ENCODE measurements around the gene B9D1. TPM values are rescaled to one million over a fixed set of nuclear protein-coding genes. Genes with fewer than 3 reads are reported as not detected.

B9D1 gene
- polyA plus RNA-seq, 1 donor from 2014 or later, result 5.0 TPM

- Mint-ChIP-seq H3K27me3 (no peaks in the 10 kb centered on the region), H3K27ac (peak overlapping the region in 1 of 3 donors; percentile 72), H3K9me3 (no peaks in the 10 kb centered on the region), H3K36me3 (no peaks in the 10 kb centered on the region), H3K4me1 (peaks cover 33 to 47% (median 40%) of the 10 kb centered on the region in 3 donors), H3K4me3 (peak overlapping the region in 2 of 4 donors; percentile 17 to 30)
Observed at GRCh38 chr17:19372866-19373504, 10.5 kb upstream of the B9D1 start.

GRCh38 chr17:19372439-19372838 is 9.9 kb upstream of the B9D1 start:
- no peaks in the 10 kb centered on the region for H3K36me3 Mint-ChIP-seq
- H3K4me1 Mint-ChIP-seq, result peaks cover 31 to 47% (median 39%) of the 10 kb centered on the region in 3 donors
- H3K27me3 Mint-ChIP-seq, result no peaks in the 10 kb centered on the region
- peak overlapping the region in 2 of 4 donors; percentile 25 to 77 for H3K4me3 Mint-ChIP-seq
- no peaks in the 10 kb centered on the region for H3K9me3 Mint-ChIP-seq
- H3K27ac Mint-ChIP-seq, result no peak overlapping the region

GRCh38 chr17:19372011-19372370 is 9.5 kb upstream of the B9D1 start:
- no peaks in the 10 kb centered on the region for H3K27me3 Mint-ChIP-seq
- no peaks in the 10 kb centered on the region for H3K36me3 Mint-ChIP-seq
- H3K4me3 Mint-ChIP-seq, result peak overlapping the region in 3 of 4 donors; percentile 25 to 77 (median 71)
- H3K4me1 Mint-ChIP-seq, result peaks cover 26 to 46% (median 37%) of the 10 kb centered on the region in 3 donors
- H3K9me3 Mint-ChIP-seq, result no peaks in the 10 kb centered on the region
- H3K27ac Mint-ChIP-seq, result no peak overlapping the region

- peak overlapping the region in 3 of 4 donors; percentile 71 to 94 (median 89) for H3K4me3 Mint-ChIP-seq
- no peaks in the 10 kb centered on the region for H3K9me3 Mint-ChIP-seq
- no peaks in the 10 kb centered on the region for H3K36me3 Mint-ChIP-seq
- H3K4me1 Mint-ChIP-seq, result peaks cover 23 to 43% (median 35%) of the 10 kb centered on the region in 3 donors
- H3K27ac Mint-ChIP-seq, result peak overlapping the region; percentile 95 to 98 (median 96)
- no peaks in the 10 kb centered on the region for H3K27me3 Mint-ChIP-seq
Observed at GRCh38 chr17:19371259-19372010, 8.9 kb upstream of the B9D1 start.

- H3K27ac Mint-ChIP-seq, result peak overlapping the region; percentile 95 to 98 (median 96)
Observed at GRCh38 chr17:19370493-19370960, 8.0 kb upstream of the B9D1 start.

GRCh38 chr17:19369846-19370492 is 7.4 kb upstream of the B9D1 start:
- Mint-ChIP-seq H3K36me3 (no peaks in the 10 kb centered on the region), H3K27me3 (no peaks in the 10 kb centered on the region), H3K4me1 (peaks cover 23 to 38% (median 35%) of the 10 kb centered on the region in 3 donors), H3K27ac (peak overlapping the region; percentile 95 to 98 (median 96)), H3K4me3 (peak overlapping the region; percentile 49 to 97 (median 92)), H3K9me3 (no peaks in the 10 kb centered on the region)

More at GRCh38 chr17:19370493-19370960, 8.0 kb upstream of the B9D1 start:
- Mint-ChIP-seq H3K27me3 (no peaks in the 10 kb centered on the region), H3K36me3 (no peaks in the 10 kb centered on the region), H3K9me3 (no peaks in the 10 kb centered on the region), H3K4me1 (peaks cover 23 to 38% (median 35%) of the 10 kb centered on the region in 3 donors), H3K4me3 (peak overlapping the region; percentile 49 to 97 (median 92))

- Mint-ChIP-seq H3K4me3 (peak overlapping the region; percentile 51 to 97 (median 92)), H3K27ac (peak overlapping the region; percentile 95 to 98 (median 96)), H3K9me3 (no peaks in the 10 kb centered on the region), H3K27me3 (no peaks in the 10 kb centered on the region), H3K4me1 (peaks cover 23 to 38% (median 31%) of the 10 kb centered on the region in 3 donors), H3K36me3 (no peaks in the 10 kb centered on the region)
Observed at GRCh38 chr17:19369107-19369778, 6.7 kb upstream of the B9D1 start.

- H3K9me3 Mint-ChIP-seq, result no peaks in the 10 kb centered on the region
- no peaks in the 10 kb centered on the region for H3K27me3 Mint-ChIP-seq
- H3K27ac Mint-ChIP-seq, result peak overlapping the region in 2 of 3 donors; percentile 46 to 96
- H3K36me3 Mint-ChIP-seq, result no peaks in the 10 kb centered on the region
- H3K4me3 Mint-ChIP-seq, result peak overlapping the region in 1 of 4 donors; percentile 89
- peaks cover 23 to 38% (median 35%) of the 10 kb centered on the region in 3 donors for H3K4me1 Mint-ChIP-seq
Observed at GRCh38 chr17:19368229-19368628, 5.7 kb upstream of the B9D1 start.

GRCh38 chr17:19366637-19366972 is 4.1 kb upstream of the B9D1 start:
- H3K9me3 Mint-ChIP-seq, result no peaks in the 10 kb centered on the region
- no peaks in the 10 kb centered on the region for H3K27me3 Mint-ChIP-seq
- peak overlapping the region in 2 of 4 donors; percentile 36 to 67 for H3K4me3 Mint-ChIP-seq
- peaks cover 23 to 37% (median 30%) of the 10 kb centered on the region in 3 donors for H3K4me1 Mint-ChIP-seq
- H3K27ac Mint-ChIP-seq, result peak overlapping the region in 2 of 3 donors; percentile 71 to 96
- no peaks in the 10 kb centered on the region for H3K36me3 Mint-ChIP-seq

- Mint-ChIP-seq H3K36me3 (no peaks in the 10 kb centered on the region), H3K4me3 (peak overlapping the region in 1 of 4 donors; percentile 36), H3K27me3 (no peaks in the 10 kb centered on the region), H3K9me3 (no peaks in the 10 kb centered on the region), H3K4me1 (peaks cover 19 to 31% (median 29%) of the 10 kb centered on the region in 3 donors), H3K27ac (peak overlapping the region in 2 of 3 donors; percentile 7 to 46)
Observed at GRCh38 chr17:19365833-19366636, 3.5 kb upstream of the B9D1 start.

- peaks cover 16 to 27% (median 26%) of the 10 kb centered on the region in 3 donors for H3K4me1 Mint-ChIP-seq
- H3K36me3 Mint-ChIP-seq, result no peaks in the 10 kb centered on the region
- H3K27me3 Mint-ChIP-seq, result no peaks in the 10 kb centered on the region
- peak overlapping the region in 1 of 4 donors; percentile 18 for H3K4me3 Mint-ChIP-seq
- H3K9me3 Mint-ChIP-seq, result no peaks in the 10 kb centered on the region
- peak overlapping the region in 1 of 3 donors; percentile 46 for H3K27ac Mint-ChIP-seq
Observed at GRCh38 chr17:19365499-19365817, 2.9 kb upstream of the B9D1 start.

- H3K4me1 Mint-ChIP-seq, result peaks cover 10 to 21% (median 21%) of the 10 kb centered on the region in 3 donors
- no peaks in the 10 kb centered on the region for H3K36me3 Mint-ChIP-seq
- peak overlapping the region in 1 of 3 donors; percentile 46 for H3K27ac Mint-ChIP-seq
- peak overlapping the region in 2 of 4 donors; percentile 50 to 75 for H3K4me3 Mint-ChIP-seq
- no peaks in the 10 kb centered on the region for H3K9me3 Mint-ChIP-seq
- H3K27me3 Mint-ChIP-seq, result no peaks in the 10 kb centered on the region
Observed at GRCh38 chr17:19364699-19365498, 2.4 kb upstream of the B9D1 start.

GRCh38 chr17:19363460-19364035 is 1.0 kb upstream of the B9D1 start:
- Mint-ChIP-seq H3K27ac (peak overlapping the region in 2 of 3 donors; percentile 80 to 96), H3K36me3 (peaks cover 2% of the 10 kb centered on the region), H3K4me3 (peak overlapping the region in 3 of 4 donors; percentile 26 to 85 (median 70)), H3K9me3 (no peaks in the 10 kb centered on the region), H3K27me3 (no peaks in the 10 kb centered on the region), H3K4me1 (peaks cover 0 to 12% (median 11%) of the 10 kb centered on the region in 3 donors)

Measured in IgD-negative memory B cell (primary cell).